HepG2 (cell line): ENCODE data around the gene MPIG6B. TPM values are rescaled to one million over a fixed set of nuclear protein-coding genes. Genes with fewer than 3 reads are reported as not detected.

ENCODE experiments used
- EHMT2 ChIP-seq: fragments of 200-600 bp; sonication (generic); IDR thresholded peaks from 2 replicates; pipeline ENCODE4 v1.7.0; 2017; ENCODE audit warnings: antibody characterized with exemption, low read depth, low read length, borderline replicate concordance
- HDAC1 ChIP-seq: sonication (generic); formaldehyde crosslinking; IDR thresholded peaks from 2 replicates; pipeline ENCODE4 v1.5.1; 2020; ENCODE audit warnings: mild to moderate bottlenecking, missing genetic modification reagents
- JUND ChIP-seq: sonication (generic); formaldehyde crosslinking; IDR thresholded peaks from 2 replicates; pipeline ENCODE4 v1.8.0; 2022; ENCODE audit warnings: mild to moderate bottlenecking, missing genetic modification reagents
- KAT8 ChIP-seq: IDR thresholded peaks from 2 replicates; pipeline ENCODE4 v1.6.1; 2016; ENCODE audit warnings: missing genetic modification reagents, missing compliant biosample characterization
- MBD4 ChIP-seq: IDR thresholded peaks from 2 replicates; pipeline ENCODE4 v1.6.1; 2012; ENCODE audit warnings: low read length, inconsistent platforms, borderline replicate concordance
- MZF1 ChIP-seq: sonication (generic); formaldehyde crosslinking; IDR thresholded peaks from 2 replicates; pipeline ENCODE4 v1.8.1; 2023; ENCODE audit warnings: mild to moderate bottlenecking, missing genetic modification reagents, borderline replicate concordance
- NFE2L2 ChIP-seq: fragments of 150-350 bp; IDR thresholded peaks from 2 replicates; pipeline ENCODE4 v1.6.1; 2014; ENCODE audit warnings: low read length
- SIN3B ChIP-seq: fragments of 150-350 bp; IDR thresholded peaks from 2 replicates; pipeline ENCODE4 v1.6.1; 2014; ENCODE audit warnings: low read length
- TBX3 ChIP-seq: fragments of 450-650 bp; IDR thresholded peaks from 2 replicates; pipeline ENCODE4 v1.6.1; 2017; ENCODE audit warnings: antibody characterized with exemption, mild to moderate bottlenecking, inconsistent platforms, borderline replicate concordance
- ZNF24 ChIP-seq: fragments of 450-650 bp; IDR thresholded peaks from 2 replicates; pipeline ENCODE4 v1.6.1; 2017; ENCODE audit warnings: antibody characterized with exemption, mild to moderate bottlenecking
- ZNF292 ChIP-seq: sonication (generic); formaldehyde crosslinking; IDR thresholded peaks from 2 replicates; pipeline ENCODE4 v1.8.1; 2022; ENCODE audit warnings: mild to moderate bottlenecking, low read depth, missing genetic modification reagents, borderline replicate concordance
- ZNF660 ChIP-seq: sonication (generic); formaldehyde crosslinking; IDR thresholded peaks from 2 replicates; pipeline ENCODE4 v1.5.1; 2020; ENCODE audit warnings: mild to moderate bottlenecking, low read depth, missing genetic modification reagents, borderline replicate concordance
- ZNF816 ChIP-seq: sonication (generic); formaldehyde crosslinking; IDR thresholded peaks from 2 replicates; pipeline ENCODE4 v1.8.0; 2022; ENCODE audit warnings: missing genetic modification reagents, mild to moderate bottlenecking, borderline replicate concordance
- polyA plus RNA-seq, 8 experiments: library from polyadenylated mRNA; depleted of rRNA in 3 of 8; stranded (reverse) in 7 of 8; unstranded in 1 of 8; fragments of >200 nt; fragmentation: Illumina TruSeq in 4 of 8; extraction: Trizol in 4 of 8; gene quantifications; 2 replicates each; pipeline versions ENCODE4 v1.2.1 to v1.2.3, GENCODE V29; 2011 to 2016; ENCODE audit warnings: low read depth in 4 of 8, missing spikeins in 1 of 8, mixed read lengths in 1 of 8; ENCODE audit not compliant: insufficient read depth in 1 of 8
- total RNA-seq, 5 experiments: library from RNA; depleted of rRNA; stranded (reverse); fragments of >200 nt; fragmentation: Illumina TruSeq; extraction: Trizol; gene quantifications; 2 replicates each; pipeline ENCODE4 v1.2.3, GENCODE V29; 2016; ENCODE audit warnings: low read depth in 1 of 5
- TF ChIP-seq, protein P1 (sequence below): sonication (generic); formaldehyde crosslinking; IDR thresholded peaks from 2 replicates; pipeline ENCODE4 v1.4.0; 2020; ENCODE audit warnings: missing genetic modification reagents, mild to moderate bottlenecking, borderline replicate concordance
- TF ChIP-seq, protein P2 (sequence below): sonication (generic); formaldehyde crosslinking; IDR thresholded peaks from 2 replicates; pipeline ENCODE4 v1.5.0; 2020; ENCODE audit warnings: mild to moderate bottlenecking, missing genetic modification reagents
- TF ChIP-seq, protein P3 (sequence below): sonication (generic); formaldehyde crosslinking; IDR thresholded peaks from 2 replicates; pipeline ENCODE4 v1.4.0; 2020; ENCODE audit warnings: mild to moderate bottlenecking, missing genetic modification reagents
- TF ChIP-seq, protein P4 (sequence below): sonication (generic); formaldehyde crosslinking; IDR thresholded peaks from 2 replicates; pipeline ENCODE4 v1.4.0; 2020; ENCODE audit warnings: mild to moderate bottlenecking, missing genetic modification reagents, borderline replicate concordance

Gene MPIG6B
- total and polyA plus RNA-seq, 2 of the 13 experiments (the other 11 are each of a cell fraction or from before 2014, with no cell fraction given) = not detected

DNA sequence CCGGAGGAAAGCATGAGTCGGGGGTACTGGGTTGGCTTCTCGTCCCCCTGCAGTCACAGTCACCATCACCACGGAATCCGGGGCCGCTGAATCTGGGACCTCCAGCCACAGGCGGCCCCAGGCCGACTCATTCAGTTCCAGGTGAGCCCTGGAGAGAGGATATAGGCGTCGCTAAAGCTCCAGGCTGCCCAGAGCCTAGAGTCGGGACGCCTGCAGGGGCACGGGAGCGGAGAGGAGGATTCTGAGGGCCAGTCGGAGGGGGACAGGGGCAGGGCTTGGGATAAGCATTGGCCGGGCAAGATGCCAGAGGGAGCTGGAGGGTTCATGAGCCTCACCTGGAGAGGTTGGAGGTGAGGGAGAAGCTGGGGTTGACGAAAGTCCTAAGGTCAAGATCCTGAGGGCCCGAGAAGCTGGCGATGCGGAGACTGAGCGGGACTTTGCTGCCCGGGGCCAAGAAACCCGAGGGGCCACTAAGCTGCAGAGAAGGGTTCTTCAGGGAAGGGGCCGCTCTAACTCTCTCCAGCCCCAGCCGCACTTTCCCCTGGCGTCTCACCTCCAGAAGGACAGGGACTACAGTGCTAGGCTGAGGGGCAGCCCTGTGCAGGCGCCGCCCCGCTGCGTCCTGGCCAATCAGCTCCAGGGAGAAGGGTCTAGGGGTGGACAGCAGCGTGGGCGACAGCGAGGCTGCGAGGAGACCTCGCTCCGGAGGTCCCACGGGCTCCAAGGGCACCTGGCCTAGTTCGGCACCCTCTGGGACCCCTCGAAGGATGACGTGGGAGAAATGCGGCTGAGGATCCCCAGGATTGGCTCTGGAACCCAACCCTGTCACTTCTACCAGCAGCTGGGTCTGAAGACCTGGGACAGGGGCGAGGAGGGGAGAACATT is 43.0 kb downstream of the MPIG6B start (continued):
- TF ChIP-seq JUND (CRISPR knock-in tag) (no peak), ZNF292 (CRISPR knock-in tag) (no peak; the same call in 1 of the 2 replicates), NFE2L2 (no peak), ZNF24 (no peak), SIN3B (no peak), TBX3 (no peak), EHMT2 (no peak), KAT8 (peak; percentile 56), MBD4 (no peak), ZNF660 (CRISPR knock-in tag) (0 out of 2 replicates have a peak, but pooled peaks have one; percentile 32), MZF1 (no peak), HDAC1 (CRISPR knock-in tag) (no peak), ZNF816 (CRISPR knock-in tag) (no peak)
- TF ChIP-seq, protein P1, sequence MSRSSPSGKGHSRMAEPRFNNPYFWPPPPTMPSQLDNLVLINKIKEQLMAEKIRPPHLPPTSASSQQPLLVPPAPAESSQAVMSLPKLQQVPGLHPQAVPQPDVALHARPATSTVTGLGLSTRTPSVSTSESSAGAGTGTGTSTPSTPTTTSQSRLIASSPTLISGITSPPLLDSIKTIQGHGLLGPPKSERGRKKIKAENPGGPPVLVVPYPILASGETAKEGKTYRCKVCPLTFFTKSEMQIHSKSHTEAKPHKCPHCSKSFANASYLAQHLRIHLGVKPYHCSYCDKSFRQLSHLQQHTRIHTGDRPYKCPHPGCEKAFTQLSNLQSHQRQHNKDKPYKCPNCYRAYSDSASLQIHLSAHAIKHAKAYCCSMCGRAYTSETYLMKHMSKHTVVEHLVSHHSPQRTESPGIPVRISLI (CRISPR knock-in tag) = no peak
- TF ChIP-seq, protein P2, sequence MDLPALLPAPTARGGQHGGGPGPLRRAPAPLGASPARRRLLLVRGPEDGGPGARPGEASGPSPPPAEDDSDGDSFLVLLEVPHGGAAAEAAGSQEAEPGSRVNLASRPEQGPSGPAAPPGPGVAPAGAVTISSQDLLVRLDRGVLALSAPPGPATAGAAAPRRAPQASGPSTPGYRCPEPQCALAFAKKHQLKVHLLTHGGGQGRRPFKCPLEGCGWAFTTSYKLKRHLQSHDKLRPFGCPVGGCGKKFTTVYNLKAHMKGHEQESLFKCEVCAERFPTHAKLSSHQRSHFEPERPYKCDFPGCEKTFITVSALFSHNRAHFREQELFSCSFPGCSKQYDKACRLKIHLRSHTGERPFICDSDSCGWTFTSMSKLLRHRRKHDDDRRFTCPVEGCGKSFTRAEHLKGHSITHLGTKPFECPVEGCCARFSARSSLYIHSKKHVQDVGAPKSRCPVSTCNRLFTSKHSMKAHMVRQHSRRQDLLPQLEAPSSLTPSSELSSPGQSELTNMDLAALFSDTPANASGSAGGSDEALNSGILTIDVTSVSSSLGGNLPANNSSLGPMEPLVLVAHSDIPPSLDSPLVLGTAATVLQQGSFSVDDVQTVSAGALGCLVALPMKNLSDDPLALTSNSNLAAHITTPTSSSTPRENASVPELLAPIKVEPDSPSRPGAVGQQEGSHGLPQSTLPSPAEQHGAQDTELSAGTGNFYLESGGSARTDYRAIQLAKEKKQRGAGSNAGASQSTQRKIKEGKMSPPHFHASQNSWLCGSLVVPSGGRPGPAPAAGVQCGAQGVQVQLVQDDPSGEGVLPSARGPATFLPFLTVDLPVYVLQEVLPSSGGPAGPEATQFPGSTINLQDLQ (CRISPR knock-in tag) = no peak
- TF ChIP-seq, protein P3, sequence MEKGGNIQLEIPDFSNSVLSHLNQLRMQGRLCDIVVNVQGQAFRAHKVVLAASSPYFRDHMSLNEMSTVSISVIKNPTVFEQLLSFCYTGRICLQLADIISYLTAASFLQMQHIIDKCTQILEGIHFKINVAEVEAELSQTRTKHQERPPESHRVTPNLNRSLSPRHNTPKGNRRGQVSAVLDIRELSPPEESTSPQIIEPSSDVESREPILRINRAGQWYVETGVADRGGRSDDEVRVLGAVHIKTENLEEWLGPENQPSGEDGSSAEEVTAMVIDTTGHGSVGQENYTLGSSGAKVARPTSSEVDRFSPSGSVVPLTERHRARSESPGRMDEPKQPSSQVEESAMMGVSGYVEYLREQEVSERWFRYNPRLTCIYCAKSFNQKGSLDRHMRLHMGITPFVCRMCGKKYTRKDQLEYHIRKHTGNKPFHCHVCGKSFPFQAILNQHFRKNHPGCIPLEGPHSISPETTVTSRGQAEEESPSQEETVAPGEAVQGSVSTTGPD (CRISPR knock-in tag) = no peak
- TF ChIP-seq, protein P4, sequence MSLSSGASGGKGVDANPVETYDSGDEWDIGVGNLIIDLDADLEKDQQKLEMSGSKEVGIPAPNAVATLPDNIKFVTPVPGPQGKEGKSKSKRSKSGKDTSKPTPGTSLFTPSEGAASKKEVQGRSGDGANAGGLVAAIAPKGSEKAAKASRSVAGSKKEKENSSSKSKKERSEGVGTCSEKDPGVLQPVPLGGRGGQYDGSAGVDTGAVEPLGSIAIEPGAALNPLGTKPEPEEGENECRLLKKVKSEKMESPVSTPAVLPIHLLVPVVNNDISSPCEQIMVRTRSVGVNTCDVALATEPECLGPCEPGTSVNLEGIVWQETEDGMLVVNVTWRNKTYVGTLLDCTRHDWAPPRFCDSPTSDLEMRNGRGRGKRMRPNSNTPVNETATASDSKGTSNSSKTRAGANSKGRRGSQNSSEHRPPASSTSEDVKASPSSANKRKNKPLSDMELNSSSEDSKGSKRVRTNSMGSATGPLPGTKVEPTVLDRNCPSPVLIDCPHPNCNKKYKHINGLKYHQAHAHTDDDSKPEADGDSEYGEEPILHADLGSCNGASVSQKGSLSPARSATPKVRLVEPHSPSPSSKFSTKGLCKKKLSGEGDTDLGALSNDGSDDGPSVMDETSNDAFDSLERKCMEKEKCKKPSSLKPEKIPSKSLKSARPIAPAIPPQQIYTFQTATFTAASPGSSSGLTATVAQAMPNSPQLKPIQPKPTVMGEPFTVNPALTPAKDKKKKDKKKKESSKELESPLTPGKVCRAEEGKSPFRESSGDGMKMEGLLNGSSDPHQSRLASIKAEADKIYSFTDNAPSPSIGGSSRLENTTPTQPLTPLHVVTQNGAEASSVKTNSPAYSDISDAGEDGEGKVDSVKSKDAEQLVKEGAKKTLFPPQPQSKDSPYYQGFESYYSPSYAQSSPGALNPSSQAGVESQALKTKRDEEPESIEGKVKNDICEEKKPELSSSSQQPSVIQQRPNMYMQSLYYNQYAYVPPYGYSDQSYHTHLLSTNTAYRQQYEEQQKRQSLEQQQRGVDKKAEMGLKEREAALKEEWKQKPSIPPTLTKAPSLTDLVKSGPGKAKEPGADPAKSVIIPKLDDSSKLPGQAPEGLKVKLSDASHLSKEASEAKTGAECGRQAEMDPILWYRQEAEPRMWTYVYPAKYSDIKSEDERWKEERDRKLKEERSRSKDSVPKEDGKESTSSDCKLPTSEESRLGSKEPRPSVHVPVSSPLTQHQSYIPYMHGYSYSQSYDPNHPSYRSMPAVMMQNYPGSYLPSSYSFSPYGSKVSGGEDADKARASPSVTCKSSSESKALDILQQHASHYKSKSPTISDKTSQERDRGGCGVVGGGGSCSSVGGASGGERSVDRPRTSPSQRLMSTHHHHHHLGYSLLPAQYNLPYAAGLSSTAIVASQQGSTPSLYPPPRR (CRISPR knock-in tag) = no peak; the same call in 1 of the 2 replicates
